Epithelial cell of esophagus (primary cell): Measurements from ENCODE around the gene SWT1.

Source experiments
- DNase-seq: peaks from one replicate; pipeline ENCODE4 v3.0.0; 2010; ENCODE audit warnings: low read depth
- H3K4me3 ChIP-seq: 2 replicates; pipeline ENCODE4 v1.5.1; 2011; ENCODE audit warnings: mild to moderate bottlenecking, low read length, control low read depth
- TF ChIP-seq, protein P1 (sequence below): IDR thresholded peaks from 2 replicates; pipeline ENCODE4 v1.5.1; 2011; ENCODE audit warnings: low read depth, mild to moderate bottlenecking, low read length, control low read depth, inconsistent platforms; ENCODE audit not compliant: insufficient read depth; ENCODE audit errors: missing control alignments

SWT1 gene

DNA sequence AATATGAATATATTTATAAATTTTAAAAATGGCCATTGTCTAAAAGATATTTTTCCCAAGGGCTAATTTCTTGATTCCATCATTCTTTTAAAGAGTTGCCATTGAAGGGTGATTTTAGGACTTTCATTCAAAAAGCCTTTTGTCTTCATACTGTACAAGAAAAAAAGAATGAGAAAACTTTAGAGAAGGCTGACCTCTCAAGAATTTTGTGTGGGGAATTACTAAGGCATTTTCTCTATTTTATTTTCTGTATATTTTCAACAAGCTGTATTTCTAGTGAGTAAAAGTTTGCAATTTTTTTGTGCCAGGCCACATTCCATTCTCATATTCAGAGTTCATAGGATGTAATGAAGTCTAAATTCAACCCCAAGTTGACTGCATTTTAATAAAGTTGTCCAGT, 110.7 kb downstream of the SWT1 start:
- DNase-seq, result no peak
- TF ChIP-seq, protein P1, sequence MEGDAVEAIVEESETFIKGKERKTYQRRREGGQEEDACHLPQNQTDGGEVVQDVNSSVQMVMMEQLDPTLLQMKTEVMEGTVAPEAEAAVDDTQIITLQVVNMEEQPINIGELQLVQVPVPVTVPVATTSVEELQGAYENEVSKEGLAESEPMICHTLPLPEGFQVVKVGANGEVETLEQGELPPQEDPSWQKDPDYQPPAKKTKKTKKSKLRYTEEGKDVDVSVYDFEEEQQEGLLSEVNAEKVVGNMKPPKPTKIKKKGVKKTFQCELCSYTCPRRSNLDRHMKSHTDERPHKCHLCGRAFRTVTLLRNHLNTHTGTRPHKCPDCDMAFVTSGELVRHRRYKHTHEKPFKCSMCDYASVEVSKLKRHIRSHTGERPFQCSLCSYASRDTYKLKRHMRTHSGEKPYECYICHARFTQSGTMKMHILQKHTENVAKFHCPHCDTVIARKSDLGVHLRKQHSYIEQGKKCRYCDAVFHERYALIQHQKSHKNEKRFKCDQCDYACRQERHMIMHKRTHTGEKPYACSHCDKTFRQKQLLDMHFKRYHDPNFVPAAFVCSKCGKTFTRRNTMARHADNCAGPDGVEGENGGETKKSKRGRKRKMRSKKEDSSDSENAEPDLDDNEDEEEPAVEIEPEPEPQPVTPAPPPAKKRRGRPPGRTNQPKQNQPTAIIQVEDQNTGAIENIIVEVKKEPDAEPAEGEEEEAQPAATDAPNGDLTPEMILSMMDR, result no peak
- no peak overlapping the region for H3K4me3 ChIP-seq

DNA sequence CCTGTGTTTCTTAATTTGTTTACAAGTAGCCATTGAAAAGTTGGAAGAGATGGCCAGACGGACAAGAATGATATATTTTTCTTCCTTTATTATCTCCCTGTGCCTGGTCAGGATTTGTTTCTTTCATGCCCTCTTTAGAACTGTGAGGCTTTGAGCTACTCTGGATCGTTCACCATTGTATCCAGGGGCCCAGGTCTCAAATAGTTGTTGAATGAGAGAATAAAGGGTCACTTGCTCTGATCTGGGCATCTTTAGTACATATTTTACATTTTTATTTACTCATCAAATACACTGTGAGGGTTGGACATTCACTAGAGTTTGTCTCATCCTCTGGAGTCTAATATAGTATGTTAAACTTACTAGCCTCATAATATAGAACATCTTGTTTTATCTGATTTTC, 111.4 kb downstream of the SWT1 start:
- TF ChIP-seq, protein P1, result no peak
- H3K4me3 ChIP-seq, result no peak overlapping the region
- no peak for DNase-seq

DNA sequence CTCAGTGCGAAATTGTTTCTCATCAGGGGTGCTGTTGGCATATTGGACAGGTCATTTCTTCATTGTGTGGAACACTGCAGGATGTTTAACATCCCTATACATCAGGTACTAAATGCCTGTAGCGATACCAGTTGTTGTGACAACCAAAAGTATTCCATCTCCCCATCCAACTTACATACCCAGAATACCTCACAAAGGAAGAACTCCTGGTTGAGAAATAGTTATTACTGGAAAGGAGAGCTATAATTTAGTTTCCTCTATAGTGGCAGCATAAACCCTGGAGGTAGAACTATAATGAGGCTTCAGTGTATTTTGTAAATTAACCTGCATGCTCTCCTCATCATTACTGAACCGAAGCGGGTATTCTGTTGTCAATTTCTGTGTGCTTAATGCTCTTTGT, 115.0 kb downstream of the SWT1 start:
- no peak for DNase-seq
- no peak overlapping the region for H3K4me3 ChIP-seq
- TF ChIP-seq, protein P1, result no peak

DNA sequence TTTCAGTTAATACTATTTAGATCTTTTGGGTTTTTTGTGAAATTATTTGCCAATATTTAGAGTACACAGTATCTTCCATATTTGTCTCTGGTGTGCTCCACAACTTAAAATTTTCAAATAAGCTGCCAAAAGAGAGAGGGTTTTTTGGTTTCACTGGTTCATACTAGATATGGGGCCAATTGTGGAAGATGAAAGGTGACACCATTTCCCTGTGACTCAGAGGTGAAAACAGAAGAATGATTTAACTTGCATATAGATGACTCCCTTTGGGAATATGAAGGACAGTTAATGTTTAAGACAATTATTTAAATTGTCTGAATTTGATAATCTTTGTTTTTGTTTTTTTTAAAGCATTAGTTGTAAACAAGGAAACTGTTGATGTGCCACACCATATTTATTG, 122.6 kb downstream of the SWT1 start:
- peak; percentile 53 for DNase-seq
- TF ChIP-seq, protein P1, result no peak
- no peak overlapping the region for H3K4me3 ChIP-seq

DNA sequence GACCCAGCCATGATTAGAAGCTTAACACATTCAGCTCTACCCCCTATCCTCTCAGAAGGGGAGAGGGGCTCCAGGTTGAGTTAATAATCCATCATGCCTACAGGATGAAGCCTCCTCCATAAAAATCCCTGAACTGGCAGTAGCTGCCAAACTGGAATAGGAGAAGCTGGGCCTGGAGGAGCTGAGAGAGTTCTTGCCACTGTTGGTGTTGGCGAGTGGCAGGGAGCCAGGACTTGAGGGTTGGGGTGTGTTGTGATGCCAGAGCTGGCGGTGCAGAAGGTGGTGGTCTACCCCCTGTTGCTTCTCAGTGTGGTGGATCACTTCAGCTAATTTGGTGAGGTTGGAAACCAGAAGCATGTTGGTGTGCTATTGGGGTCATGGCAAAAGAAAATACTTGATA, 123.6 kb downstream of the SWT1 start:
- DNase-seq, result no peak
- TF ChIP-seq, protein P1, result no peak

DNA sequence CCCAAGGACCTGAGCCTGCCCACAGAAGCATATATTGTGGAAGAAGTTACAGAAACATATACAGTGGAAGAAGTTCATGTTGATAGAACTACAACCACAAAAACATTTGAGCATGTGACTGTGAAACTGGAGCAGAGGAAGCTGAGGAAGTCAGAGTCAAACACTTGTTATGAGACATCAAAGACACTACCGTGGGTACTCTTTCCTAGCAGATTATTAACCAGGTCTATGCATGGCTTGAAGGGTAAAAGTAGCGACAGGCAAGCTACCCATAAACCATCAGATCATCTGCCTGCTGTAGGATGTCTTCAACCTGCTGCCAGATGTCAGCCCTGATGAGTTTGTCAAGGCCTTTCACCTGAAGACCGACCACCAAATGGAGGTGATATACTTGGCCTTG, 124.3 kb downstream of the SWT1 start:
- DNase-seq, result no peak
- TF ChIP-seq, protein P1, result no peak
- H3K4me3 ChIP-seq, result no peak overlapping the region

More for the DNA sequence above, 123.6 kb downstream of the SWT1 start:
- H3K4me3 ChIP-seq, result no peak overlapping the region

DNA sequence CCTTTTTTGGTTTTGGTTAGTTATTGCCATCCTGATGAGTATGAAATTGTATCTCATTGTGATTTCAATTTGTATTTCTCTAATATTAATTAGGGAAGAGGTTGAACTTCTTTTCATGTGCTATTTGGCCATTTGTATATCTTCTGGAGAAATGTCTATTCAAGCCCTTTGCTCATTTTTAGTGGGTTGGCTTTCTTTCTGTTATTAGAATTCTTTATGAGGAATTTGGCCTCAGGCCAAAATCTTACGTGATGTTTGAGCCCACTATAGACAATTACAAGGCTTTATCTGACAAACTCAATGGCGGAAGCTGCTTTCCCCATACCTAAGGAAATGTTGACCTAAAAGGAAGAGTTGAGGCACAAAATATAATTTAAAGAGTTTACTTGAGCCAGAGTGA, 127.1 kb downstream of the SWT1 start:
- TF ChIP-seq, protein P1, result no peak
- no peak for DNase-seq
- H3K4me3 ChIP-seq, result no peak overlapping the region
